ENCODE data around the gene ABCA2. TPM values are rescaled to one million over a fixed set of nuclear protein-coding genes. Genes with fewer than 3 reads are reported as not detected.

The ABCA2 gene
- total and polyA plus RNA-seq, 2 experiments from 2014 or later = 7.0 to 16.0 TPM

GRCh38 chr9:137038916-137039315 is 10.9 kb upstream of the ABCA2 start:
- no peak for ATAC-seq
- DNase-seq (ENCODE audit: low spot score) = no peak
- no peaks in the 10 kb centered on the region for H3K4me1 Mint-ChIP-seq
- peaks cover 4% of the 10 kb centered on the region for H3K27me3 Mint-ChIP-seq (ENCODE audit: insufficient read depth, low read depth, poor library complexity)
- Histone ChIP-seq H3K27ac (ENCODE audit: low read depth) (no peak overlapping the region), H3K79me2 (replicated peaks; ENCODE audit: insufficient read depth) (no peaks in the 10 kb centered on the region; the same call in 1 of the 2 replicates), H3K4me3 (no peak overlapping the region), H4K20me1 (replicated peaks; ENCODE audit: insufficient read depth) (no peaks in the 10 kb centered on the region; the same call in 1 of the 2 replicates), H3K4me2 (no peak overlapping the region), H3K4me1 (ENCODE audit: insufficient read depth) (no peaks in the 10 kb centered on the region), H2AFZ (no peak overlapping the region), H3K36me3 (ENCODE audit: insufficient read depth) (no peaks in the 10 kb centered on the region), H3F3A (replicated peaks; ENCODE audit: low read depth) (no peaks in the 10 kb centered on the region), H3K9me2 (ENCODE audit: insufficient read depth) (no peaks in the 10 kb centered on the region), H3K27me3 (ENCODE audit: insufficient read depth) (no peaks in the 10 kb centered on the region)
- no peak overlapping the region for H3K4me3 Mint-ChIP-seq
- TF ChIP-seq ZNF114 (CRISPR knock-in tag; IDR thresholded peaks at IDR 0.05) (no peak), ETS1 (IDR thresholded peaks at IDR 0.05) (no peak), CTCF (conservative IDR thresholded peaks at IDR 0.05; ENCODE audit: low read depth in 2 of 2) (no peak), POLR2AphosphoS5 (IDR thresholded peaks at IDR 0.05; ENCODE audit: low read depth) (no peak)
- no peak overlapping the region for H3K27ac Mint-ChIP-seq
- H3K9me3 Mint-ChIP-seq = no peaks in the 10 kb centered on the region
- no peaks in the 10 kb centered on the region; the same call in 2 of the 3 replicates for H3K36me3 Mint-ChIP-seq (ENCODE audit: low read depth)

- DNase-seq (ENCODE audit: low spot score) (no peak), ATAC-seq (no peak)
- H3K4me1 ChIP-seq (ENCODE audit: insufficient read depth) = no peaks in the 10 kb centered on the region
- H3K27ac ChIP-seq (ENCODE audit: low read depth) = no peak overlapping the region
- H3K4me1 Mint-ChIP-seq = no peaks in the 10 kb centered on the region
- no peaks in the 10 kb centered on the region for H3K27me3 ChIP-seq (ENCODE audit: insufficient read depth)
- peaks cover 8% of the 10 kb centered on the region for H3K27me3 Mint-ChIP-seq (ENCODE audit: insufficient read depth, low read depth, poor library complexity)
- no peaks in the 10 kb centered on the region for H3K9me3 Mint-ChIP-seq
- no peak overlapping the region for H3K4me3 Mint-ChIP-seq
- H3F3A ChIP-seq (replicated peaks; ENCODE audit: low read depth) = no peaks in the 10 kb centered on the region
- no peak overlapping the region for H3K4me2 ChIP-seq
- no peaks in the 10 kb centered on the region for H3K36me3 ChIP-seq (ENCODE audit: insufficient read depth)
- H3K27ac Mint-ChIP-seq = no peak overlapping the region
- H3K9me2 ChIP-seq (ENCODE audit: insufficient read depth) = no peaks in the 10 kb centered on the region
- no peak for TF ChIP-seq ZNF114 (CRISPR knock-in tag; IDR thresholded peaks at IDR 0.05)
- H4K20me1 ChIP-seq (replicated peaks; ENCODE audit: insufficient read depth) = no peaks in the 10 kb centered on the region
- H3K4me3 ChIP-seq = no peak overlapping the region
- no peaks in the 10 kb centered on the region; the same call in 2 of the 3 replicates for H3K36me3 Mint-ChIP-seq (ENCODE audit: low read depth)
- H3K79me2 ChIP-seq (replicated peaks; ENCODE audit: insufficient read depth) = no peaks in the 10 kb centered on the region
- no peak overlapping the region for H2AFZ ChIP-seq
Measured at GRCh38 chr9:137037483-137037882, 9.4 kb upstream of the ABCA2 start.

GRCh38 chr9:137037035-137037434 is 9.0 kb upstream of the ABCA2 start:
- Histone ChIP-seq H3K27me3 (ENCODE audit: insufficient read depth) (no peaks in the 10 kb centered on the region), H3K4me3 (no peak overlapping the region), H3K36me3 (ENCODE audit: insufficient read depth) (no peaks in the 10 kb centered on the region), H3K79me2 (replicated peaks; ENCODE audit: insufficient read depth) (no peaks in the 10 kb centered on the region), H2AFZ (no peak overlapping the region), H3F3A (replicated peaks; ENCODE audit: low read depth) (no peaks in the 10 kb centered on the region), H3K4me2 (no peak overlapping the region), H4K20me1 (replicated peaks; ENCODE audit: insufficient read depth) (no peaks in the 10 kb centered on the region), H3K27ac (ENCODE audit: low read depth) (no peak overlapping the region), H3K4me1 (ENCODE audit: insufficient read depth) (no peaks in the 10 kb centered on the region), H3K9me2 (ENCODE audit: insufficient read depth) (no peaks in the 10 kb centered on the region)
- Mint-ChIP-seq H3K27me3 (ENCODE audit: insufficient read depth, low read depth, poor library complexity) (peaks cover 8% of the 10 kb centered on the region), H3K9me3 (no peaks in the 10 kb centered on the region), H3K36me3 (ENCODE audit: low read depth) (no peaks in the 10 kb centered on the region; the same call in 2 of the 3 replicates), H3K4me1 (no peaks in the 10 kb centered on the region), H3K4me3 (no peak overlapping the region), H3K27ac (no peak overlapping the region)
- DNase-seq (ENCODE audit: low spot score) (no peak), ATAC-seq (no peak)
- TF ChIP-seq EZH2phosphoT487 (IDR thresholded peaks at IDR 0.05; ENCODE audit: unreplicated experiment) (no peak), POLR2AphosphoS5 (IDR thresholded peaks at IDR 0.05; ENCODE audit: low read depth) (no peak), CTCF (conservative IDR thresholded peaks at IDR 0.05; ENCODE audit: low read depth in 2 of 2) (no peak)
